HK-2 (cell line): ENCODE results near the gene SPRN.
"Not testable (repeated sequence)": the region's sequence is repeated elsewhere in the genome, so short reads cannot be mapped to it uniquely, and the experiment has no call there.

Experiments
- DNase-seq: peaks from one replicate; pipeline ENCODE4 v3.0.0-alpha.2; 2018; ENCODE audit not compliant: unreplicated experiment

The SPRN gene, protein sequence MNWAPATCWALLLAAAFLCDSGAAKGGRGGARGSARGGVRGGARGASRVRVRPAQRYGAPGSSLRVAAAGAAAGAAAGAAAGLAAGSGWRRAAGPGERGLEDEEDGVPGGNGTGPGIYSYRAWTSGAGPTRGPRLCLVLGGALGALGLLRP

DNA sequence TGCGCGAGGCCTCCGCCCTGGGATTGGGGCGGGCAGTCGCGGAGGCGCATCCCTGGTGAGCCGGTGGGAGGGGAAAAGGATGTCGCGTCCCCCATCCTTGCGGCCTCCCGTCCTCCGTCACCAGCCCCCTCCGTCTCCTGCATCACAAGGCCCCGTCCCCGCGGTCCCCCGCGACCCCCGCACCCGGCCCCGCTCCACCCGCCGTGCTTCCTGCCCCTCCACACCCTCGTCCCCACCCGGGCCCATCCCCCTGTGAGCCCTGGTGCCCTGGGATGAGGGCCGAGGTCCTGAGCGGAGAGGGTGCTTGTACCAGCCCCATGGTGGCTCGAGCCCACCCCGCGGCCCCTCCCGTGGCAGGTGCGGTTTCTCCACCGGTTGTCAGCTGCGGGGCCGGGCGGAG lies at the start of gene SPRN:
TSS of gene SPRN (minus strand) at position 25 of the 400 bp plus-strand sequence. CDS start 944 bp downstream, outside the sequence.
- DNase-seq: not testable (repeated sequence)

DNA sequence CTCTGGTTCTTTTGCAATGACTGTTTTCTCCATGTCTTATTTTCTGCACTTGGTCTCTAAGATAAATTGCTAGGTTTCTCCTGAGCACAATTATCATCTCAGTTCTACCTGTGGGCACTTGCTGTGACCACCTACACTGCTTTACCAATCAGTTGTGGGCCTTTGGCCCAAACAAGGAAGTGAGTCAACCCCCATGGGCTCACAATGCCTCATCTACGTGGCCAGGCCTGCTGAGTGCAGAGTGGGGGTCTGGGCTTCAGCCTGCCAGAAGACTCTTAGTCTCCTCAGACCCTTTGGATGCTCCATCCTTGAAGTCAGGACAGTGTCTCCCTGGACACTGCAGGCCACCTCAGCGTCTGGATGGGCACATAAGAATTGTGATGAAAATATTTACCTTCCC lies 49.6 kb upstream of the SPRN start:
- DNase-seq: no peak

DNA sequence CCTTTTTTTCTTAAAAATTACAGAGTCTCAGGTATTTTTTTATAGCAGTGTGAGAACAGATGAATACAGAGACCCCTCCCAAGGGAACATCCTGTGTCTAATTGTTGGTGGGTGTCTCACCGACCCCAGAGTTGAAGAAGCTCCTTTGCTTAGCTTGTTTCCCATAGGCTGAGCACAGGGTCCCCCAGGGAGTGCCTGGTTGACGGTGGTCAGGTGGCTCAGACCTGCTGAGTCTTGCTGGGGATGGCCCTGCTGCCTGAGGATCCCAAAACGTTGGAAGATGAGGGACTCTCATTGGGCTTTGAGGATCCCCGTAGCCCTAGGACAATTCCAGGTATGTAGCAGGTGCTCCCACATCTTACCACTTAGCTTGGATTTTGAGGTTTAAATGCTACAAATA lies 48.8 kb upstream of the SPRN start:
- no peak for DNase-seq

DNA sequence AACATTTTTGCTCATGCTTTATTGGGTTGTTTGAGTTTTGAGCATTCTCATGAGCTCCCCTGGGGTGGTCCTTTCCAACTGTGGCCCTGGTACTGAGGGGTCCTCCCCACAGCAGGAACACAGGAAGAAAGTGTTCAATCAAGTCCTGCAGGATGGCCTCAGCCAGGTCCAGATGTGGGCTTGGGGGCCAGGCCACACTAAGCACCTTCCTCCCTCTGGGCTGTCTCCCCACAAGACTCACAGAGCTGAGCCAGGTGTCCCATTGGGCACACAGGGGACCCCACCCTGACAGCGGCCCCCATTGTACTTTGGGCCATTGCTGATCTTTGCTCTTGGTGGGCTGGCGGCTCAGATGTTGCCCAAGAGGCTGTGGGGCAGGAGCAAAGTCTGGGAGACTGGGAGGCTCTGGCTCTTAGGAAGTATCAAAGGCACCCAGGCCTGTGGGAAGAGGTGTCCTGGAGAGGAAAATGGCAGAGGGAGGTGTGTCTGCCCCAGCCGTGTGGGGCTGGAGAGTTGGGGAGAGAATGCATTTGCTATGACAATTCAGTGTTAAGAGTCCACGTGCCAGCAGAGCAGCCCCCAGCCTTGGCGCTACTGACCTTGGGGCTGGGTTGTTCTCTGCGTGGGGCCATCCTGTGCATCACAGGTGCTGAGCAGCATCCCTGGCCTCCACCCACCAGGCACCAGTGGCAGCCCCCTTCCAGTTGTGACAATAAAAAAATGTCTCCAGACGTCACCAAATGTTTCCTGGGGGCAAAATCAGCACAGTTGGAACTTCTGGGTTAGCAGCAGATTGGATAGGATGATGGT lies 47.1 kb upstream of the SPRN start:
- no peak for DNase-seq

DNA sequence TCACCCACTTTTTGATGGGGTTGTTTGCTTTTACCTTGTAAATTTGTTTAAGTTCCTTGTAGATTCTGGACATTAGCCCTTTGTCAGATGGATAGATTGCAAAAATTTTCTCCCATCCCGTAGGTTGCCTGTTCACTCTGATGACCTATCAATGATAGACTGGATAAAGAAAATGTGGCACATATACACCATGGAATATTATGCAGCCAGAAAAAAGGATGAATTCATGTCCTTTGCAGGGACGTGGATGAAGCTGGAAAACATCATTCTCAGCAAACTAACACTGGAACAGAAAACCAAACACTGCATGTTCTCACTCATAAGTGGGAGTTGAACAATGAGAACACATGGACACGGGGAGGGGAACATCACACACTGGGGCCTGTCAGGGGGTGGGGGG lies 44.8 kb upstream of the SPRN start:
- DNase-seq: not testable (repeated sequence)

DNA sequence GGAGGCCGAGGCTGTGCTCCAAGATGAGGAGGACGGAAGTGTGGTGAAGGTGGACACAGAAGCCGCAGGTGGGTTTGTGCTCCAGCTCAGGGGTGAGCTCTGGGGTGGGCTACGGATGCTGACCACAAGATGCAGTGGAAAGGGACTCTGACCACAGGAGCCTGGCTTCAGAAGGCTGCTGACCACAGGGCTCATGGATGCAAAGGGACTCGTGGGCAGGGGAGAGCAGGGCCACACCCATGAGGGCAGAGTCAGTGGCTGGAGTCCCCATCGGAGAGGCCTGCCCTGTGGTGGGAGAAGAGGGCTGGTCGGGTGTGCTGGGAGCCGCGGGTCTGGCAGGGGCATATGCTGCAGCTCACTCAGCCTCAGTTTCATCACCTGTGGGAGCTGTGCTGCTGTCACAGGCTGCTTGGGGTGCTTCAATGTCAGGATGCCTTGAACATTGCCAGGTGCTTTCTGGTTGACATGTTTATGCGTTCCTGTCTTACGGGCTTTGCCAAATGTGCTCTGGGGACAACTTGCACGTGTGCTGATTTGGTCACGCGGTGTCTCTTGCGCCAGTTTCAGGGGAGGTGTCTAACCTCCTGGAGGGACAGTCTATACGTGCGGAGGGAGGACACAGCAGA lies 43.0 kb upstream of the SPRN start:
- no peak for DNase-seq

DNA sequence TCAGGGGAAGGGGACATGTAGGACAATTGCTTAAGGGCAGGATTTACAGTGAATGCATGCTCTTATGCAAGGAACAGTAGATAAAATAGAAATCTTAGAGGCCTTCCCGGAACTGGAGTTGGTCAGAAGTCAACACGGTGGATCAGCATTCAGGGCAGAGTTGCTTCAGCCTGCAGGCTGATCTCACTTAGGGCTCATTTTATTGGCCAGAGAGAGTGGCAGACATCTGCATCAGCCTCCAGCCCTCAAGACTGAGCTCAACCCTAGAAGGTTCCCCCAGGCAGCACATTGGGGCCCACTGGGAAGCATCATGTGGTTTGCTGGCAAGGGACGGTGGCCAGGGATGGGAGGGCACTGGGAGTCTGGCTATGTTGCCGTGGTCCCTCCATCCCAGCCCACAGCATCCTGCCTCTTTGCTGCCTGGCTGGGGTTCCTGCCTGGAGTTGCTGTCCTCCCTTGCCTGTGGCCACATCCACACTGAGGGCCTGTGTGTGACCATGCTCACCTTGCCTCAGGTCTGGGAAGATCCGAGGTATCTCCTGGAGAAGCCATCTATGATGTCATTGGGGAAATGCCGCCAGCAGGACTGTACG lies 42.4 kb upstream of the SPRN start:
- DNase-seq: no peak

DNA sequence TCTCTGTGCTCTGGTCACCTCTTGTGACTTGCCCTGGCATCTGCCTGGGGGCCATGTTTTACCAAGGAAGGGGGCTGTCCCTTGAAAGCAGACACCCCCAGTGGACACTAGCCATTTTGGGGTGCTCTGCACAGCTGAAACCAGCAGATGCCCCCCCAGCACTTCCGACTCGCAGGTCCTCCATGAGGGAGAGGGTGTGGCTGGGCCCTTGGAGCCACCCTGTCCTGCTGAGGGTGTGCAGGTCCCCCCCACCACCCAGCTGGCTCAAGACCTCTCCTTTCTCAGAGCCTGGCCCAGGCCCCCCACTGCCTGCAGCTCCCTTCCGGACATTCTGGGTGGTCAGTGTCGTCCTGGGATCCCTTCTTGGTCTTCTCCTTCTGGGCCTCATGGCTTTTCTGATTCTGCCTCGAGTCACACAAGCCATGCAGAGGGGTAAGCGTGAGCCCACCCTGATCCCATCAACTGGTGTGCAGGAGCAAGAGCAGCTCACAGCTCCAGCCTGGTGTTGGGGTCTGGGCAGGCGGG lies 41.6 kb upstream of the SPRN start:
- DNase-seq: no peak

DNA sequence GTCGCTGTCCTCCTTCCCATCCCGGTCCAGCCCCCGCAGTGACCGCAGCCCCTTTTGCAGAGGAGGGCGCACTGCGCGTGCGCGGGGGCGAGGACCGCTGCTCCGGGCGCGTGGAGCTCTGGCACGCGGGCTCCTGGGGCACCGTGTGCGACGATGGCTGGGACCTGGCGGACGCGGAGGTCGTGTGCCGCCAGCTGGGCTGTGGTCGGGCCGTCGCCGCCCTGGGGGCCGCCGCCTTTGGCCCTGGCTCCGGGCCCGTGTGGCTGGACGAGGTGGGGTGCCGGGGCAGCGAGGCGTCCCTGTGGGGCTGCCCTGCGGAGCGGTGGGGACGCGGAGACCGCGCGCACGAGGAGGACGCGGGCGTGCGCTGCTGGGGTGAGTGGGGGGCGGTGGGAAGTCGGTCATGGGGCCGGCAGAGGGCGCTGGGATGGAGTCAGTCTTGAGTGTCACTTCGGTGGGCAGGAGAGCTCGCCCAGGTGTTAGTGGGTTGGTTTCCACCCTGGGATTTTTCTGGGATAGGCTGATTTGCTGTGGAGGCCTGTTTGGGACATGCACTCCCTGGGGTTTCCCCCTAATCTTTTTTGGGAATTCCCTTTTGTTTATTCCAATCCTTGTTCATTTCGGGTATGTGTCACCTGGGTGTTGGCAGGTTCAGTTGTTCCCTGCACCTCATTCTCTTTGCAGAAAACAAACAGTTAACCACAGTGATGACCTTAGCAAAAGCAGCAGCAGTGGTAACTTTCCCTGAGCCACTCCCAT lies 40.9 kb upstream of the SPRN start:
- DNase-seq: no peak

DNA sequence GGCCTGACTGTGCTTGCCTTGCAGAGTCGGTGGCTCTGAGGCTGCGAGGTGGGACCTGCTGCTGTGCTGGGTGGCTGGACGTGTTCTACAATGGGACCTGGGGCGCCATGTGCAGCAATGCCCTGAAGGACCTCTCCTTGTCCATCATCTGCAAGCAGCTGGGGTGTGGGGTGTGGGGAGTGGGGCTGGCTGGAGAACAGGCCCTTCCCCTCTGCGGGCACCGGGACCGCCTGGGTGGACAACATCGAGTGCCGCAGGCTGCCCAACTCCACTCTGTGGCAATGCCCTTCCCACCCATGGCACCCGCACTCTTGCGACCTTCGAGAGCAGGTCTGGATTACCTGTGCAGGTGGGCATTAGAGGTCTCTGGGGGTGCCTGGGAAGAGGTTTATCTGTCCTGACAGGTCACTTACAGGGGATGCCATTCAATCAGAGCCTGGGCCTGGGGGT lies 40.2 kb upstream of the SPRN start:
- no peak for DNase-seq

DNA sequence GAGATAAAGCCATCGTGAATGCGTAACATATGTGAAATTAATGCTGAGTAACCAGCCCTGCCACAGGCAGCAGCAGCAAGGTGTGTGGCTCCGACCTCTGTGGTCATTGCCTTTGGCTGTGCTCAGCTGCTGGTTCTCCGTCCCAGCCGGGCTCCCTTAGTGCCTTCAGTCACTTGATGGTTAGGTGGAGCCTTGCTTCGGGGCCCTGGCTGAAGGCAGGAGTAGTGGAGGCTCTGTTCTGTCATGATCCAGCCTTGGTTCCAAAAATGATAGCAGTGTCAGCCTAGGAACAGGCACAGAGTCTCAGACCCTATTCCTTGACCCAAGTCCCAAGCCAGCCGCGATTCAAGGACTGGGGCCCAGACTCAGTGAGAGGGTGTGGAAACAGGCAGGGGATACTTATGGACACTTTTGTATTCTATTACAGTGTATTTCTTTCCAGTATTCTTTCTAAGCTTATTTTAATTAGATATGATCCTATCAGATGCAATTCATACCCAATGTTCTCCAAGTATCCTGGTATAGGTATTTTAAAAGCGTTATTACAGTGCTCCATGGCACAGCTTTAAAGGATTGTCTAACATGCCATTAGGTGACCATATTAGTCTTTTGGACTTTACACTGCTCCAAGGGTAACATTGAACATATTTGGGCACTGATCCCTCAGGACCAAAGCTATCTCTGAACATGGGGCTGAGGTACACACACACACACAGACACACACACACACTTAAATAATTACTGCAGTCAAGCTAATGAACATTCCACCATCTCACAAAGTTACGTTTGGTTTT lies 38.3 kb upstream of the SPRN start:
- DNase-seq: no peak

DNA sequence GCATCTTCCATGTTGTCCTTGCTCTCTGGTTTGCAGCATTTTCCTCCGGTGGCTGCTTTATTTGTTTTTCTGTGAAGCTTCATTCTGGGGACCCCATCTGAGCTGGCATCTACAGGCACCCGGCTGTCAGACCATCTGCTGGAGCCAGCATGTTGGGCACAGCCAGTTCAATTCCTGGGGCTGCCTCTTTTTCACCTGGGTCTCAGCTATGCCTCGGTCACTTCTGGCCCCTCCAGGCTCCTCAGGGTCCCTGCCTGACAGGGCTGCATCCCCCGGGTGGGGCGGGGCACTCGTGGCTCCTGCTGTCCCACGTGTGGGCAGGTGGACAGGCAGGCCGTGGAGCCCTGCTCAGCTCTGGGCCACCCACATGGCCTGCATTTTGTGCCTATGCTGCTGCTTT lies 37.4 kb upstream of the SPRN start:
- no peak for DNase-seq

DNA sequence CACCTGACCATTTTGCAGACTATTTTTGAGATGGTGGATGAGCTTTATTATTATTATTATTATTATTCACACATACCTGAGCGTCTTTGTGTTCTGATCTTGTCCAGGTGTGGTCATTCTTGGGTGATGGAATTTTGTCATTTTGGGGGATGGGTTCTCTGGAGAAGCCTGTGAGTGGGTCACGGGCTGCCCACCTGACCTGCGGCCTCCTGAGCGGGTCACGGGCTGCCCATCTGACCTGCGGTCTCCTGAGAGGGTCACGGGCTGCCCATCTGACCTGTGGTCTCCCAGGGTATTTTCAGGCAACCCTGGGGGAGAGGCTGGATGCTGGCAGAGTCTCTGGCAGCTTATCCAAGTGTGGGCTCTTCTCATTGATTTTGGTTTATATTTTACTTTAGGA lies 36.6 kb upstream of the SPRN start:
- DNase-seq: no peak

DNA sequence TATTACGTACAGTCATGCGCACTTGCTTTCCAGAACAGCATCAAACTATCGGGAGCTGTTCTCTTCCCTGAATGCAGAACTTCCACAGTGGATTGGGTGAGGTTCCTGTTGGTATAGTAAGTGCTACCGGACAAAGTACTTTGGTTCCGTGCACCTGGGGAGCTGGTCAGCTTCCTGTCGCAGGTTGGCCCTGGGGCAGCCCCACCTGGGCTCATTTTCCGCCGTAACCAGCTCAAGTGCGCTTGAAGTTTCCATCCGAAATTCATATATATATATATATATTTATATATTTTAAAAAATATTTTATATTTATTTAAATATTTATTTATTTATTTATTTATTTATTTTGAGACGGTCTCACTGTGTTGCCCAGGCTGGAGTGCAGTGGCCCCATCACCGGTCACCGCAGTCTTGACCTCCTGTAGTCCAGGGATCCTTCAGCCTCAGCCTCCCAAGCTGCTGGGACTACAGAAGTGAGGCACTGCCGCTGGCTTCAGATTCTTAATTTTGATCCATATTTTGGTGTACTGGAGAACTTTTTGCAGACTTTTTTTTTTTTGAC lies 35.9 kb upstream of the SPRN start:
- DNase-seq: no peak

DNA sequence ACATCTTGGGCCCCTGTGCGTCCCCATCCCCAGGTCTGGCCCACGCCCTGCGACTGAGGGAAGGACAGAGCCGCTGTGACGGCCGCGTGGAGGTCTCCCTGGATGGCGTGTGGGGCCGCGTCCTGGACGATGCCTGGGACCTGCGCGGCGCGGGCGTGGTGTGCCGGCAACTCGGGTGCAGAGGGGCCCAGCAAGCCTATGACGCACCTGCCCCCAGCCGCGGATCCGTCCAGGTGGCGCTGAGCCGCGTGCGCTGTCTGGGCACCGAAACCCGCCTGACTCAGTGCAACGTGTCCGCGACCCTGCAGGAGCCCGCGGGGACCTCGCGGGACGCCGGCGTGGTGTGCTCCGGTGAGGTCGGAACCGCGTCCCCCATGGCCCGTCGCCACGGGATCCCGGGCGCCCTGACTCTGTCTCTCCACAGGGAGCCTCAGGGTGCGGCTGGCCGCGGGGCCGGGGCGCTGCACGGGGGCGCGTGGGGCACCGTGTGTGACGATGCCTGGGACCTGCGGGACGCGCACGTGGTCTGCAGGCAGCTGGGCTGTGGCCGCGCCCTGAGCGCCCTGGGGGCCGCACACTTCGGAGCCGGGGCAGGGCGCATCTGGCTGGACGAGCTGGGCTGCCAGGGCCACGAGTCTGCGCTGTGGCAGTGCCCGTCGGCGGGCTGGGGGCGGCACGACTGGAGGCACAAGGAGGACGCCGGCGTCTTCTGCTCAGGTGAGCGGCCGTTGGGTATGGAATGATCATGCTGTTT lies 35.2 kb upstream of the SPRN start:
- DNase-seq: no peak

DNA sequence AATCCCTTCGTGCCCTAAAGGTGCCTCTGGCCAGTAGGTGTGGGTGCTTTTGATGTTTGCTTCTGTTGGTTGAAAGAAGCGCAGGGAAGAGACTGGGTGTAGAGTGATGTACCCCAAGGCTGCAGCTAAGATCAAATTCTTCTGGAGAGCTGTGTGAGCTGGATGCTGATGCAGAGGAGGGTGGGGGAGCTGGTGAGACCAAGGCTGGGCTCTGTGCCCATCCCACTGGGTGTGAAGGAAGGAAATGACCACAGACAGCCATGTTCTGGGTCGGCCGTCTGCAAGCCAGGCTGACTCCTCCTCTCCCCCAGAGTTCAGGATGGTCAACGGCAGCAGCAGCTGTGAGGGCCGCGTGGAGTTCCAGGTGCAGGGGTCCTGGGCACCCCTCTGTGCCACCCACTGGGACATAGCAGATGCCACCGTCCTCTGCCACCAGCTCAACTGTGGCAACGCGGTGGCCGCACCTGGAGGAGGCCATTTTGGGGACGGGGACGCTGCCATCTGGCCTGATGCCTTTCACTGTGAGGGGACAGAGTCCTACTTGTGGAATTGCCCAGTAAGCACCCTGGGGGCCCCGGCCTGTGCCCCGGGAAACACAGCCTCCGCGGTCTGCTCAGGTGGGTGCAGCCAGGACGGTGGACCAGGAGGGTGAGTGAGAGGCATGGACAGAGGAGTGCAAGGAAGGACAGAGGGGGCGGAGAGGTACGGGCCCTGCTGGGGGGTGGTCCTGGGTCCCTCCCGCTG lies 34.5 kb upstream of the SPRN start:
- DNase-seq: no peak

DNA sequence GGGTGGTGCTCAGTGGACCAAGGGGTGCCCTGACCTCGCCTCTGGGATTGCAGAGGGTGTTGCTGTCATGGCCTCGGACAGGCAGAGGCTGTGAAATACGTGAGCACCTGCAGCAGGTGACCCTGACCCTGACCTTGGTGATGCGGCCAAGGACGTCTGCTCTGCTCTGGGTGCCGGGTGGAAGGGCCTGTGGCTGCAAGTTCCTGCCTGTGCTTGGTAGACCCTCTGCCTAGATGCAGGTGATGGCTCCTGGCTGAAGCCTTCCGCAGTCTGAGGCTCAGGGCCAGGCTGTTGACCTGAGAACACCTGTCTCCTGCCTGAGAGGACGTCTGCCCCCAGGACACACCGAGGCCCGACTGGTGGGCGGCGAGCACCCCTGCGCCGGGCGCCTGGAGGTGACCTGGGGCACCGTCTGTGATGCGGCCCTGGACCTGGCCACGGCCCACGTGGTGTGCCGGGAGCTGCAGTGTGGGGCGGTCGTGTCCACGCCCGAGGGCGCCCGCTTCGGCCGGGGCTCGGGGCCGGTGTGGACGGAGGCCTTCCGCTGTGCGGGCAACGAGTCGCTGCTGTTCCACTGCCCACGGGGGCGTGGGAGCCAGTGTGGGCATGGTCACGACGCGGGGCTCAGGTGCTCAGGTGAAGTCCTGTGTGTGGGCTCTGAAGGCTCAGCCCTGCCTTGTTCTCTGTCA lies 33.7 kb upstream of the SPRN start:
- DNase-seq: no peak

DNA sequence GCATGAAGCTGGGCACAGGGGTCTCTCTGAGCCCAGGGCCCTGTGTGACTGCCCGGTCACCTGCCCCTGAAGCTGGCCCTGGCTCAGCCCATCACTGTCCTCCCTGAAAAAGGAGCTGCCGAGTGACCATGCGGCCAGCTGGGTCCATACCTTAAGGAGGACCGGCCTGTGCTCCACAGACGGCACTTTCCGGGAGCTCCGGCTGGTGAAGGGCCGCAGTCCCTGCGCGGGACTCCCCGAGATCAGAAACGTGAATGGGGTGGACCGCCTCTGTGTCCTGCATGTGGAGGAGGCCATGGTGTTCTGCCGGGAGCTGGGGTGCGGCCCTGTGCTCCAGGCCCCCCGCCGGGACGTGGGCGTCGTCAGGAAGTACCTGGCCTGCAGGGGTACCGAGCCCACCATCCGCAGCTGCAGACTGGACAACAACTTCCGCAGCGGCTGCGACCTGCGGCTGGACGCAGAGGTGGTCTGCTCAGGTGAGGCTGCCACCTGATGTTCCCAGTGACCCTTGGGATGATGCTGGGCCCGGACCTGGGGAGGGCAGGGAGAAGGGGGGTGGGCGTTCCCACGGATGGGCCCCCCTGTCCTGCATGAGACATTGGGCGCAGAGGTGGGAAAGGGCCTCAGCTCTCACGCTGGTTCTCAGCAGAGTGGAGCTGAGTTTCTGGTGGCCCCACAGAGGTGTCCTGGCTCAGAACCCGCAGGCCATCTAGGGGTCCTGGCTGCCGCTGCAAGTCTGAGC lies 32.8 kb upstream of the SPRN start:
- DNase-seq: no peak
